K562 (cell line): Measurements from ENCODE around the gene BCL2L15. TPM values are rescaled to one million over a fixed set of nuclear protein-coding genes. Genes with fewer than 3 reads are reported as not detected.

ENCODE experiments used
- FOXA1 ChIP-seq: fragments of 450-650 bp; IDR thresholded peaks from 2 replicates; pipeline ENCODE4 v1.6.1; 2016; ENCODE audit warnings: mild to moderate bottlenecking, borderline replicate concordance
- GABPB1 ChIP-seq: sonication (generic); formaldehyde crosslinking; IDR thresholded peaks from 2 replicates; pipeline ENCODE4 v1.8.0; 2022; ENCODE audit warnings: mild to moderate bottlenecking, missing genetic modification reagents
- HDAC1 ChIP-seq, 2 experiments: fragments of 450-650 bp; IDR thresholded peaks; 2 replicates each; pipeline ENCODE4 v1.6.1; 2016 to 2017; ENCODE audit warnings: inconsistent platforms in 1 of 2, mild to moderate bottlenecking in 1 of 2, moderate library complexity in 1 of 2
- ILF3 ChIP-seq: fragments of 450-650 bp; IDR thresholded peaks from 2 replicates; pipeline ENCODE4 v1.6.1; 2018; ENCODE audit warnings: antibody characterized with exemption, mild to moderate bottlenecking, moderate library complexity, borderline replicate concordance
- JUN ChIP-seq, 2 experiments: sonication (generic) in 1 of 2; formaldehyde crosslinking in 1 of 2; IDR thresholded peaks; 2 replicates each; pipeline versions ENCODE4 v1.6.1 to v1.8.0; 2012 to 2022; ENCODE audit warnings: borderline replicate concordance in 2 of 2, mild to moderate bottlenecking in 2 of 2, improper control_type of control experiment in 1 of 2, low read depth in 1 of 2, low read length in 1 of 2, missing genetic modification reagents in 1 of 2
- TEAD4 ChIP-seq, 2 experiments: sonication (generic) in 1 of 2; formaldehyde crosslinking in 1 of 2; IDR thresholded peaks; 2 replicates each; pipeline versions ENCODE4 v1.6.1 to v1.8.0; 2012 to 2022; ENCODE audit warnings: borderline replicate concordance in 1 of 2, inconsistent platforms in 1 of 2, low read length in 1 of 2, mild to moderate bottlenecking in 1 of 2, missing genetic modification reagents in 1 of 2
- TGIF2 ChIP-seq: sonication (generic); formaldehyde crosslinking; IDR thresholded peaks from 2 replicates; pipeline ENCODE4 v1.8.1; 2022; ENCODE audit warnings: mild to moderate bottlenecking, missing genetic modification reagents, moderate library complexity
- ZC3H4 ChIP-seq: sonication (generic); formaldehyde crosslinking; IDR thresholded peaks from 2 replicates; pipeline ENCODE4 v1.9.0; 2021; ENCODE audit warnings: missing genetic modification reagents, borderline replicate concordance
- ZNF224 ChIP-seq: sonication (generic); formaldehyde crosslinking; IDR thresholded peaks from 2 replicates; pipeline ENCODE4 v1.8.0; 2022; ENCODE audit warnings: mild to moderate bottlenecking, missing genetic modification reagents
- polyA plus RNA-seq, 8 experiments: library from polyadenylated mRNA; depleted of rRNA in 4 of 8; stranded (reverse) in 5 of 8; unstranded in 3 of 8; fragments of >200 nt; fragmentation: Nextera tagmentation in 2 of 8; fragmentation: Illumina TruSeq in 1 of 8; extraction: Ambion mirVana in 2 of 8; extraction: Trizol in 1 of 8; gene quantifications; 2 replicates each; pipeline versions ENCODE4 v1.2.1 to v1.2.3, GENCODE V29; 2011 to 2014; ENCODE audit warnings: inconsistent platforms in 1 of 8, missing spikeins in 1 of 8
- total RNA-seq, 7 experiments: library from RNA; depleted of rRNA in 6 of 7; stranded (reverse); fragments of >200 nt in 6 of 7; fragmentation: Illumina TruSeq in 2 of 7; extraction: Trizol in 2 of 7; gene quantifications; 2 replicates each; pipeline versions ENCODE4 v1.2.1 to v1.2.3, GENCODE V29; 2011 to 2021; ENCODE audit warnings: low replicate concordance in 1 of 7
- TF ChIP-seq, protein P1 (sequence below), 2 experiments: IDR thresholded peaks in 1 of 2; conservative IDR thresholded peaks in 1 of 2; 2 replicates each; pipeline ENCODE4 v1.6.1; 2016; ENCODE audit warnings: low read depth in 2 of 2, mild to moderate bottlenecking in 1 of 2, missing compliant biosample characterization in 1 of 2, missing genetic modification characterization in 1 of 2, moderate library complexity in 1 of 2
- TF ChIP-seq, protein P2 (sequence below): fragments of 450-650 bp; IDR thresholded peaks from 2 replicates; pipeline ENCODE4 v1.6.1; 2016; ENCODE audit warnings: borderline replicate concordance
- TF ChIP-seq, protein P3 (sequence below): fragments of 250-450 bp; sonication (Bioruptor Pico); IDR thresholded peaks from 2 replicates; pipeline ENCODE4 v1.4.0; 2020; ENCODE audit warnings: mild to moderate bottlenecking, moderate library complexity, borderline replicate concordance

Gene BCL2L15
- total and polyA plus RNA-seq, 9 of the 15 experiments (the other 6 are each of a cell fraction or from before 2014, with no cell fraction given): 0.06 to 0.42 (median 0.28) TPM; not detected in 1

DNA sequence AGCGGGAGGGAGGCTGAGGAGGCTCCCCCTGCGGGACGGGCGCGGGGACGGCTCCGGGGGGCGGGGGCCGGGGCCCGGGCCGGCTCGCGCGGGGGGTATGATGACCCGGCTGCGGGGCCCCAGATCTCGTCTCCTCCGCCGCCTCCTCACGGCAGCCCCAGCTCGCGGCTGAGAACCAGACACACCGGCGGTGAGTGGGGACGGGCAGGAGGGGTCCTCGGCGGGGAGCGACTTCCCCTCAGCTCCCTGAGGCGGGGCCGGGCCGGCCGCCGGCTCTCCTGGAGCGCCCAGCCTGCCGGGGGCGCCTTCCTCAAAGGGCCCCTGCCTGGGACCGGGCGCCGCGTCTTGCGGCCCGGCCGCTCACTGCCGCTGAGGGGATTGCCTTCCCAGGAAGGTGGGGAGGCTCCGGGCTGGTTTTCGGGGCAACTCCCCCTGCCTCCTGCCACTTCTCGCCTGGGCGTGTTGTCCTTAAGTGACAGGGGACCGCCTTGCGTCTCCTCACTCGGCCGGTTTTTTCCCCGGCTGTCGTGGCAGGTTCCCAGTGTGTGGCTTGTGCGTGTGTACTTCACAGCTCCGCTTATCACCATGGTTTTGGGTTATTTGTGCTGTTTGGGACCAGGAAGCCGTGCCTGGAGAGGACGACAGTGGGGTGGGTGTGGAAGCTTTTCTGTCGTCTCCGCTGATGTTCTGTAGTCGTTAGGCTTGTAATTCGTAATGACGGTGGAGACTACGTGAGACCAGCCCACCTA, 42.5 kb upstream of the BCL2L15 start (continued):
- TF ChIP-seq, protein P1, sequence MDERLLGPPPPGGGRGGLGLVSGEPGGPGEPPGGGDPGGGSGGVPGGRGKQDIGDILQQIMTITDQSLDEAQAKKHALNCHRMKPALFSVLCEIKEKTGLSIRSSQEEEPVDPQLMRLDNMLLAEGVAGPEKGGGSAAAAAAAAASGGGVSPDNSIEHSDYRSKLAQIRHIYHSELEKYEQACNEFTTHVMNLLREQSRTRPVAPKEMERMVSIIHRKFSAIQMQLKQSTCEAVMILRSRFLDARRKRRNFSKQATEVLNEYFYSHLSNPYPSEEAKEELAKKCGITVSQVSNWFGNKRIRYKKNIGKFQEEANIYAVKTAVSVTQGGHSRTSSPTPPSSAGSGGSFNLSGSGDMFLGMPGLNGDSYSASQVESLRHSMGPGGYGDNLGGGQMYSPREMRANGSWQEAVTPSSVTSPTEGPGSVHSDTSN (CRISPR knock-in tag; IDR thresholded peaks at IDR 0.05; ENCODE audit: low read depth): no peak
- TF ChIP-seq, protein P1 (tag; conservative IDR thresholded peaks at IDR 0.05; ENCODE audit: low read depth): no peak; the same call in 1 of the 2 replicates
- peak; percentile 98 for TF ChIP-seq ZC3H4 (CRISPR knock-in tag)
- TF ChIP-seq ILF3: 0 out of 2 replicates have a peak, but pooled peaks have one; percentile 60
- 0 out of 2 replicates have a peak, but pooled peaks have one; percentile 43 for TF ChIP-seq ZNF224 (CRISPR knock-in tag)
- TF ChIP-seq TEAD4 (IDR thresholded peaks at IDR 0.05; ENCODE audit: low read length): no peak
- TF ChIP-seq TEAD4 (CRISPR knock-in tag; IDR thresholded peaks at IDR 0.05; ENCODE audit: borderline replicate concordance): no peak
- TF ChIP-seq, protein P2, sequence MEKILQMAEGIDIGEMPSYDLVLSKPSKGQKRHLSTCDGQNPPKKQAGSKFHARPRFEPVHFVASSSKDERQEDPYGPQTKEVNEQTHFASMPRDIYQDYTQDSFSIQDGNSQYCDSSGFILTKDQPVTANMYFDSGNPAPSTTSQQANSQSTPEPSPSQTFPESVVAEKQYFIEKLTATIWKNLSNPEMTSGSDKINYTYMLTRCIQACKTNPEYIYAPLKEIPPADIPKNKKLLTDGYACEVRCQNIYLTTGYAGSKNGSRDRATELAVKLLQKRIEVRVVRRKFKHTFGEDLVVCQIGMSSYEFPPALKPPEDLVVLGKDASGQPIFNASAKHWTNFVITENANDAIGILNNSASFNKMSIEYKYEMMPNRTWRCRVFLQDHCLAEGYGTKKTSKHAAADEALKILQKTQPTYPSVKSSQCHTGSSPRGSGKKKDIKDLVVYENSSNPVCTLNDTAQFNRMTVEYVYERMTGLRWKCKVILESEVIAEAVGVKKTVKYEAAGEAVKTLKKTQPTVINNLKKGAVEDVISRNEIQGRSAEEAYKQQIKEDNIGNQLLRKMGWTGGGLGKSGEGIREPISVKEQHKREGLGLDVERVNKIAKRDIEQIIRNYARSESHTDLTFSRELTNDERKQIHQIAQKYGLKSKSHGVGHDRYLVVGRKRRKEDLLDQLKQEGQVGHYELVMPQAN: peak; percentile 84
- TF ChIP-seq GABPB1 (CRISPR knock-in tag): no peak
- TF ChIP-seq JUN (IDR thresholded peaks at IDR 0.05; ENCODE audit: borderline replicate concordance, low read depth, low read length): no peak
- no peak for TF ChIP-seq JUN (CRISPR knock-in tag; IDR thresholded peaks at IDR 0.05; ENCODE audit: borderline replicate concordance)
- TF ChIP-seq, protein P3, sequence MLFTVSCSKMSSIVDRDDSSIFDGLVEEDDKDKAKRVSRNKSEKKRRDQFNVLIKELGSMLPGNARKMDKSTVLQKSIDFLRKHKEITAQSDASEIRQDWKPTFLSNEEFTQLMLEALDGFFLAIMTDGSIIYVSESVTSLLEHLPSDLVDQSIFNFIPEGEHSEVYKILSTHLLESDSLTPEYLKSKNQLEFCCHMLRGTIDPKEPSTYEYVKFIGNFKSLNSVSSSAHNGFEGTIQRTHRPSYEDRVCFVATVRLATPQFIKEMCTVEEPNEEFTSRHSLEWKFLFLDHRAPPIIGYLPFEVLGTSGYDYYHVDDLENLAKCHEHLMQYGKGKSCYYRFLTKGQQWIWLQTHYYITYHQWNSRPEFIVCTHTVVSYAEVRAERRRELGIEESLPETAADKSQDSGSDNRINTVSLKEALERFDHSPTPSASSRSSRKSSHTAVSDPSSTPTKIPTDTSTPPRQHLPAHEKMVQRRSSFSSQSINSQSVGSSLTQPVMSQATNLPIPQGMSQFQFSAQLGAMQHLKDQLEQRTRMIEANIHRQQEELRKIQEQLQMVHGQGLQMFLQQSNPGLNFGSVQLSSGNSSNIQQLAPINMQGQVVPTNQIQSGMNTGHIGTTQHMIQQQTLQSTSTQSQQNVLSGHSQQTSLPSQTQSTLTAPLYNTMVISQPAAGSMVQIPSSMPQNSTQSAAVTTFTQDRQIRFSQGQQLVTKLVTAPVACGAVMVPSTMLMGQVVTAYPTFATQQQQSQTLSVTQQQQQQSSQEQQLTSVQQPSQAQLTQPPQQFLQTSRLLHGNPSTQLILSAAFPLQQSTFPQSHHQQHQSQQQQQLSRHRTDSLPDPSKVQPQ (CRISPR knock-in tag): no peak
- TF ChIP-seq TGIF2 (CRISPR knock-in tag): no peak; the same call in 1 of the 2 replicates
- TF ChIP-seq HDAC1 (IDR thresholded peaks at IDR 0.05): peak in 1 of 2 experiments; percentile 79; a peak in 2 of 4 replicates
- TF ChIP-seq FOXA1: no peak
